ENCODE results near the gene ATAD2B. TPM values are rescaled to one million over a fixed set of nuclear protein-coding genes. Genes with fewer than 3 reads are reported as not detected.
A peak's percentile ranks its signal among the peaks of the same experiment; 100 is the strongest.

ATAD2B gene
- total and polyA plus RNA-seq, 12 donors: 3.4 to 26.7 (median 13.8) TPM

DNA sequence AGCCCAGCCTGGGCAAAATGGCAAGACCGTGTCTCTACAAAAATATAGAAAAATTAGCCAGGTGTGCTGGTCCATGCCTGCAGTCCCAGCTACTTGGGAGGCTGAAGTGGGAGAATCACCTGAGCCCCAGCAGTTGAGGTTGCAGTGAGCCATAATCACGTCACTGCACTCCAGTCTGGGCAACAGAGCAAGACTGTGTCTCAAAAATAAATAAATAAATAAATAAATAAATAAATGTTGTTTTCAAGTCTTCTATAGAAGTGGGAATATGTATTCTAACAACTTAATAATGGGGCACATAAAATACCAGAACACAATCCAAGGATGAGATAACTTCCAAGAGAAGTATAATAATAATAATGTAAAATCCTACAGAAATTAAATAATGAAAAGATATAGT is 23.9 kb downstream of the ATAD2B start:
- no peak for TF ChIP-seq POLR2A (IDR thresholded peaks at IDR 0.05)
- TF ChIP-seq, protein P1, sequence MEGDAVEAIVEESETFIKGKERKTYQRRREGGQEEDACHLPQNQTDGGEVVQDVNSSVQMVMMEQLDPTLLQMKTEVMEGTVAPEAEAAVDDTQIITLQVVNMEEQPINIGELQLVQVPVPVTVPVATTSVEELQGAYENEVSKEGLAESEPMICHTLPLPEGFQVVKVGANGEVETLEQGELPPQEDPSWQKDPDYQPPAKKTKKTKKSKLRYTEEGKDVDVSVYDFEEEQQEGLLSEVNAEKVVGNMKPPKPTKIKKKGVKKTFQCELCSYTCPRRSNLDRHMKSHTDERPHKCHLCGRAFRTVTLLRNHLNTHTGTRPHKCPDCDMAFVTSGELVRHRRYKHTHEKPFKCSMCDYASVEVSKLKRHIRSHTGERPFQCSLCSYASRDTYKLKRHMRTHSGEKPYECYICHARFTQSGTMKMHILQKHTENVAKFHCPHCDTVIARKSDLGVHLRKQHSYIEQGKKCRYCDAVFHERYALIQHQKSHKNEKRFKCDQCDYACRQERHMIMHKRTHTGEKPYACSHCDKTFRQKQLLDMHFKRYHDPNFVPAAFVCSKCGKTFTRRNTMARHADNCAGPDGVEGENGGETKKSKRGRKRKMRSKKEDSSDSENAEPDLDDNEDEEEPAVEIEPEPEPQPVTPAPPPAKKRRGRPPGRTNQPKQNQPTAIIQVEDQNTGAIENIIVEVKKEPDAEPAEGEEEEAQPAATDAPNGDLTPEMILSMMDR (IDR thresholded peaks at IDR 0.05): no peak
- no peak overlapping the region for H3K27ac ChIP-seq
- WGBS, 4 donors: 88 to 100% (median 91%) methylated on average over 2 of the region's 2 CpGs
- DNase-seq: no peak
- no peaks in the 10 kb centered on the region for H3K36me3 ChIP-seq (replicated peaks in 1 of 2)
- no peak overlapping the region for H3K4me3 ChIP-seq
- intact Hi-C loops (cut with DNase I): no loop called here
- peaks cover 2 to 40% of the 10 kb centered on the region in 2 donors for H3K4me1 ChIP-seq (replicated peaks in 1 of 2)
- no peaks in the 10 kb centered on the region for H3K9me3 ChIP-seq (replicated peaks in 1 of 3)
- no peaks in the 10 kb centered on the region for H3K27me3 ChIP-seq

DNA sequence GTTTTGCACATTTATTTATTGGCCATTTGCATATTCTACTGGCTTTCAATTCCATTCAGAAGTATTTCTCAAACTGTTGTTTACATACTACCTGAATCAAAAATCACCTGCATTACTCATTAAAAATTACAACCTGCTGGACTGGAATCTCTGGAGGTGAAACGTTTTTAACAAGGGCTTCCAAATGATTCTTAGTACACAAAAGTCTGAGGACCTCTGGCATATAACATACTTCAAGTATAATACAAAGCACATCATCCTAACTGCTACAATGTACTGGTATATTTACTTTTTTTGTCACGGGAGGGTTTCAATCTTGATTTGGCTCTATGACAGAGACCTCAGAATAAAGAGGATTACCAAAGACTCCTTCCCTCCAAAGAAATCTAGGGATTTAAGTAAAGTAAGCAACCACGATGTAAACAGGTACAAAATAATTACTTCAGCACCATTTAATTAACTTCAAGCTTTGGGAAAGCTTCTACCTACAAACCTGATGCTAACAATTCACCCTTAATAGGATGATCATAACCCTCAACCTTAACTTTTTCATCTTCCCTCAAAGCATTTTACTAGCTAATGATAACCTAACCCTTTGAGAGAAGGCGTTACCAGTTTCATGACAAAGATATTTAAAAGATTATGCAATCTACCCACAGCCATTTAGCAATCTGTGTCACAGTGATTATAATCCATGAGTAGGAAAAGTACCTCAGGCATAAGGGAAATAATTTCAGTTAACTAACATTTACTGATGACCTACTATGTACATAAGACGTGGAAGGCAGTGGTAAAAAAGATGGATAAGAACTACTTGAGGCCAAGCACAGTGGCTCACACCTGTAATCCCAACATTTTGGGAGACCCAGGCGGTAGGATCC is 24.7 kb downstream of the ATAD2B start:
- no peaks in the 10 kb centered on the region for H3K36me3 ChIP-seq (replicated peaks in 1 of 2)
- intact Hi-C loops (cut with DNase I): no loop called here
- DNase-seq: no peak
- WGBS, 4 donors: 74 to 78% (median 76%) methylated on average over 6 of the region's 6 CpGs
- H3K9me3 ChIP-seq (replicated peaks in 1 of 3): no peaks in the 10 kb centered on the region
- peaks cover 2 to 40% of the 10 kb centered on the region in 2 donors for H3K4me1 ChIP-seq (replicated peaks in 1 of 2)
- no peak overlapping the region for H3K27ac ChIP-seq
- H3K27me3 ChIP-seq: no peaks in the 10 kb centered on the region
- TF ChIP-seq, protein P1 (IDR thresholded peaks at IDR 0.05): no peak
- no peak for TF ChIP-seq POLR2A (IDR thresholded peaks at IDR 0.05)
- H3K4me3 ChIP-seq: no peak overlapping the region

DNA sequence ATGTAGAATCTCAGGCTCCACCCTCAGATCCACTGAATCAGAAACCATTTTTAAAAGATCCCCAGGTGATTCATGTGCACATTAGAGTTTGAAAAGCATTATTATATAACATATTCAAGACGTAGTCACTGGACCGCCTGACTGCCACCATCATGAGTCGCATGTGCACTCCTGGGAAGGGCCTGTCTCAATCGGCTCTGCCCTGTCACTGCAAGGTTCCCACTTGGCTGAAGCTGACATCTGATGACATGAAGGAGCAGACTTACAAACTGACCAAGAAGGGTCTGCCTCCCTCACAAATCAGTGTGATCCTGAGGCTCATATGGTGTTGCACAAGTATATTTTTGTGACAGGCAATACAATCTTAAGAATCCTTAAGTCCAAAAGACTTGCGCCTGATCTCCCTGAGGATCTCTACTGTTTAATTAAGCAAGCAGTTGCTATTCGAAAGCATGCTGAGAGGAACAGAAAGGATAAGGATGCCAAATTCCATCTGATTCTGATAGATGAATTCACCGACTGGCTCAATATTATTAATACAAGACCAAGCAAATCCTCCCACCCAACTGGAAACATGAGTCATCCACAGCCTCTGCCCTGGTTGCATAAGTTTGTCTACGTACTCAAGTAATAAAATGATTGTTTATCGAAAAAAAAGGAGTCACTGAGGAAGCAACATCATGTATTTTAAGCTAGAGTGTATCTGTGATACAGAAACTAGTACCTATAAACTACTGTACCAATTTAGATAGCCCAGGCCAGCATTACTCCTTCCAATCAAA is 26.2 kb downstream of the ATAD2B start:
- Histone ChIP-seq H3K9me3 (replicated peaks in 1 of 3) (no peaks in the 10 kb centered on the region), H3K4me3 (no peak overlapping the region), H3K27me3 (no peaks in the 10 kb centered on the region), H3K36me3 (replicated peaks in 1 of 2) (no peaks in the 10 kb centered on the region), H3K4me1 (replicated peaks in 1 of 2) (peaks cover 2 to 40% of the 10 kb centered on the region in 2 donors), H3K27ac (peak overlapping the region in 2 of 5 donors; percentile 17 to 51)
- peak in 5 of 7 donors; percentile 49 to 74 (median 60) for DNase-seq
- TF ChIP-seq POLR2A (IDR thresholded peaks at IDR 0.05): no peak
- TF ChIP-seq, protein P1 (IDR thresholded peaks at IDR 0.05): no peak
- WGBS, 4 donors: 54 to 64% (median 57%) methylated on average over 9 of the region's 9 CpGs
- intact Hi-C loops (cut with DNase I): no loop called here

DNA sequence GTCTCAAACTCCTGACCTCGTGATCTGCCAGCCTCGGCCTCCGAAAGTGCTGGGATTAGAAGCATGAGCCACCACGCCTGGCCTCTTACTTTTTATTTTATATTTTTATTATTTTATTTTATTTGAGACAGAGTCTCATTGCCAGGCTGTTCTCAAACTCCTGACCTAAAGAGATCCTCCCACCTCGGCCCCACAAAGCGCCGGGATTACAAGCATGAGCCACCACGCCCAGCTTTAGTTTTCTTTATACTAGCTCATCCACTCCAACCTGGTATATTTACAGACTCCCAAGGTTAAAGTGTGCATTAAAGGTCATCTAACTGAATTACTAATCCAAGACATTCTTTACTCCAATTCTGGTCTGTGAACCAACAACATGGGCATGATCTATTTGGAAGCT is 26.8 kb downstream of the ATAD2B start:
- no peaks in the 10 kb centered on the region for H3K9me3 ChIP-seq (replicated peaks in 1 of 3)
- DNase-seq: no peak
- 94 to 96% (median 95%) methylated on average over 8 of the region's 8 CpGs for WGBS, 4 donors
- H3K4me1 ChIP-seq (replicated peaks in 1 of 2): peaks cover 2 to 40% of the 10 kb centered on the region in 2 donors
- intact Hi-C loops (cut with DNase I): no loop called here
- TF ChIP-seq POLR2A (IDR thresholded peaks at IDR 0.05): no peak
- TF ChIP-seq, protein P1 (IDR thresholded peaks at IDR 0.05): no peak
- peak overlapping the region in 2 of 5 donors; percentile 17 to 51 for H3K27ac ChIP-seq
- no peaks in the 10 kb centered on the region for H3K27me3 ChIP-seq
- H3K4me3 ChIP-seq: no peak overlapping the region
- H3K36me3 ChIP-seq (replicated peaks in 1 of 2): no peaks in the 10 kb centered on the region
